GM12878 (cell line): ENCODE measurements around the gene TMEM135. TPM values are rescaled to one million over a fixed set of nuclear protein-coding genes. Genes with fewer than 3 reads are reported as not detected.

ENCODE experiments used
- ATAC-seq: fragments of 200-7000 bp; cut with Tn5 transposase; 3 replicates; pipeline ENCODE4 v1.9.1; 2020; ENCODE audit warnings: mild to moderate bottlenecking, moderate library complexity
- BruUV-seq: library from RNA; stranded (reverse); fragments of 400-500 nt; replicated peaks from 2 replicates; lab custom pipeline; 2021; lab: Mats Ljungman, UMichigan
- CTCF ChIA-PET: fragments of 300-600 bp; sonication (Branson Sonifier 250); formaldehyde crosslinking; extraction: SDS; loops from one replicate; lab custom pipeline; 2021; ENCODE audit warnings: inconsistent platforms; lab: Yijun Ruan, JAX
- POLR2A ChIA-PET: fragments of 350-600 bp; formaldehyde crosslinking; extraction: SDS; loops from one replicate; lab custom pipeline; 2021; ENCODE audit warnings: inconsistent platforms; lab: Charles Lee
- RAD21 ChIA-PET: fragments of 300-600 bp; sonication (Branson Sonifier 250); formaldehyde crosslinking; loops from one replicate; lab custom pipeline; 2023; ENCODE audit warnings: antibody characterized with exemption; ENCODE audit not compliant: unreplicated experiment; lab: Charles Lee
- SMC1A ChIA-PET: fragments of 300-600 bp; sonication (Branson Sonifier 250); formaldehyde crosslinking; loops from one replicate; lab custom pipeline; 2023; ENCODE audit not compliant: unreplicated experiment, uncharacterized antibody; lab: Charles Lee
- DNase-seq: peaks from one replicate; pipeline ENCODE4 v3.0.0-alpha.2; 2011; ENCODE audit warnings: low read depth, low spot score
- FAIRE-seq: peaks from 3 replicates; lab custom pipeline; 2011; peaks lifted over from hg19 to GRCh38; lab: Jason Lieb, UNC
- H2AFZ ChIP-seq: 2 replicates; pipeline ENCODE4 v1.6.0; 2011; ENCODE audit warnings: low read depth, low read length, control low read depth; ENCODE audit not compliant: control insufficient read depth
- H3K27ac ChIP-seq: 2 replicates; pipeline ENCODE4 v1.5.1; 2011; ENCODE audit warnings: control low read depth; ENCODE audit not compliant: control insufficient read depth, insufficient read depth
- H3K27me3 ChIP-seq, 2 experiments: replicated peaks in 1 of 2; 2 replicates each; pipeline versions ENCODE4 v1.6.0 to v1.6.1; 2011; ENCODE audit warnings: low read length in 1 of 2; ENCODE audit not compliant: control insufficient read depth in 2 of 2, insufficient read depth in 2 of 2
- H3K36me3 ChIP-seq, 2 experiments: 2 replicates each; pipeline ENCODE4 v1.5.1; 2011; ENCODE audit warnings: low read length in 1 of 2; ENCODE audit not compliant: control insufficient read depth in 2 of 2, insufficient read depth in 2 of 2
- H3K4me1 ChIP-seq: 2 replicates; pipeline ENCODE4 v1.6.1; 2011; ENCODE audit warnings: mild to moderate bottlenecking, low read length, moderate library complexity, mixed read lengths; ENCODE audit not compliant: control insufficient read depth, insufficient read depth
- H3K4me2 ChIP-seq: 2 replicates; pipeline ENCODE4 v1.6.0; 2011; ENCODE audit warnings: control low read depth; ENCODE audit not compliant: control insufficient read depth, insufficient read depth
- H3K4me3 ChIP-seq: fragments of 200-600 bp; sonication (generic); 2 replicates; pipeline ENCODE4 v1.5.1; 2016
- H3K79me2 ChIP-seq: 2 replicates; pipeline ENCODE4 v1.6.0; 2011; ENCODE audit warnings: low read length; ENCODE audit not compliant: control insufficient read depth, insufficient read depth
- H3K9ac ChIP-seq: 2 replicates; pipeline ENCODE4 v1.8.0; 2011; ENCODE audit warnings: low read length, control low read depth, mixed read lengths; ENCODE audit not compliant: control insufficient read depth, insufficient read depth
- H3K9me3 ChIP-seq: replicated peaks from 3 replicates; pipeline ENCODE4 v1.5.1; 2011; ENCODE audit warnings: mild to moderate bottlenecking, low read length; ENCODE audit not compliant: control insufficient read depth, insufficient read depth
- H4K20me1 ChIP-seq: 2 replicates; pipeline ENCODE4 v1.6.0; 2011; ENCODE audit not compliant: control insufficient read depth, insufficient read depth
- LARP7 ChIP-seq: fragments of 450-650 bp; IDR thresholded peaks from 2 replicates; pipeline ENCODE4 v1.6.1; 2017; ENCODE audit warnings: mild to moderate bottlenecking
- RB1 ChIP-seq: fragments of 450-650 bp; formaldehyde crosslinking; IDR thresholded peaks from 2 replicates; pipeline ENCODE4 v1.6.1; 2017; ENCODE audit warnings: mild to moderate bottlenecking, borderline replicate concordance
- REST ChIP-seq: IDR thresholded peaks from 2 replicates; pipeline ENCODE4 v1.6.1; 2012; ENCODE audit warnings: mild to moderate bottlenecking, low read depth, low read length
- SKIL ChIP-seq: fragments of 450-650 bp; IDR thresholded peaks from 2 replicates; pipeline ENCODE4 v1.6.1; 2017; ENCODE audit warnings: mild to moderate bottlenecking, low read depth, inconsistent platforms; ENCODE audit not compliant: poor library complexity, severe bottlenecking
- SPI1 ChIP-seq: IDR thresholded peaks from 2 replicates; pipeline ENCODE4 v1.6.1; 2011; ENCODE audit warnings: low read depth, mild to moderate bottlenecking, low read length, moderate library complexity, borderline replicate concordance; ENCODE audit not compliant: insufficient read depth
- SRF ChIP-seq, 2 experiments: IDR thresholded peaks; 2 replicates each; pipeline ENCODE4 v1.6.1; 2011; ENCODE audit warnings: low read depth in 2 of 2, low read length in 2 of 2, mild to moderate bottlenecking in 1 of 2, moderate library complexity in 1 of 2
- TARDBP ChIP-seq: IDR thresholded peaks from 2 replicates; pipeline ENCODE4 v1.6.1; 2016; ENCODE audit warnings: borderline replicate concordance
- WGBS: methylation state at CpG from one replicate; pipeline ENCODE4 v1.1.6; 2016; ENCODE audit warnings: low lambda C conversion rate; ENCODE audit not compliant: insufficient replicate concordance, insufficient coverage; ENCODE audit errors: missing lambda C conversion rate; 5-methylcytosine and 5-hydroxymethylcytosine counted together
- in situ Hi-C: fragments of 300-500 bp; cut with MboI; formaldehyde crosslinking; loops from 9 replicates; pipeline ENCODE4 v1.14.3; 2018; ENCODE audit warnings: mixed read lengths
- intact Hi-C: fragments of 100-400 bp; cut with micrococcal nuclease; formaldehyde crosslinking; loops from one replicate; pipeline ENCODE4 v1.14.2; 2022; ENCODE audit not compliant: unreplicated experiment
- polyA plus RNA-seq, 11 experiments: library from polyadenylated mRNA; depleted of rRNA in 4 of 11; unstranded in 6 of 11; stranded (reverse) in 5 of 11; fragments of >200 nt; fragmentation: Nextera tagmentation in 4 of 11; fragmentation: Illumina TruSeq in 1 of 11; extraction: Ambion mirVana in 4 of 11; extraction: Trizol in 1 of 11; gene quantifications; 1 replicate in 1 of 11; 2 replicates in 10 of 11; pipeline versions ENCODE4 v1.2.1 to v1.2.3, GENCODE V29; 2011 to 2016; ENCODE audit warnings: inconsistent platforms in 2 of 11, missing spikeins in 2 of 11, low read depth in 1 of 11
- total RNA-seq, 4 experiments: library from RNA; depleted of rRNA in 3 of 4; stranded (reverse); fragments of >200 nt in 3 of 4; fragmentation: Illumina TruSeq in 1 of 4; extraction: Trizol in 1 of 4; gene quantifications; 2 replicates each; pipeline versions ENCODE4 v1.2.1 to v1.2.3, GENCODE V29; 2013 to 2021

TMEM135 gene
- total and polyA plus RNA-seq, 10 of the 15 experiments (the other 5 are each of a cell fraction or from before 2014, with no cell fraction given) = 7.2 to 117 (median 12.9) TPM

GRCh38 chr11:87359401-87359800 lies 321.7 kb downstream of the TMEM135 start:
- no peaks in the 10 kb centered on the region for H3K4me1 ChIP-seq
- 0% methylated on average over 6 of the region's 6 CpGs for WGBS

More at GRCh38 chr11:87359401-87359800, 321.7 kb downstream of the TMEM135 start:
- intact Hi-C loops = no loop called here
- TF ChIP-seq LARP7 (no peak), REST (no peak), SPI1 (no peak), SRF (IDR thresholded peaks at IDR 0.05; ENCODE audit: low read depth in 2 of 2, low read length in 2 of 2) (no peak), TARDBP (no peak), SKIL (no peak), RB1 (no peak)
- no peaks in the 10 kb centered on the region for H3K36me3 ChIP-seq
- no peak overlapping the region for H3K27ac ChIP-seq
- in situ Hi-C loops = loop anchor here (25.0 kb wide), 1 partner anchor 1528 kb away; no protein-coding TSS in a partner anchor
- H3K79me2 ChIP-seq = no peaks in the 10 kb centered on the region
- no TSS peak for BruUV-seq
- peak; percentile 32; the same call in 2 of the 3 replicates for ATAC-seq
- no peak overlapping the region for H2AFZ ChIP-seq
- no peaks in the 10 kb centered on the region for H3K9me3 ChIP-seq
- no peak overlapping the region for H3K4me2 ChIP-seq
- SMC1A ChIA-PET = no interaction called here
- no peaks in the 10 kb centered on the region for H3K27me3 ChIP-seq
- H4K20me1 ChIP-seq = no peaks in the 10 kb centered on the region
- no peak overlapping the region for H3K4me3 ChIP-seq
- no peak for DNase-seq
- RAD21 ChIA-PET = no interaction called here
- POLR2A ChIA-PET = no interaction called here
- no peak for FAIRE-seq
- CTCF ChIA-PET = no interaction called here
- H3K9ac ChIP-seq = no peak overlapping the region
